B cell (primary cell): ENCODE results near the gene YRDC. TPM values are rescaled to one million over a fixed set of nuclear protein-coding genes. Genes with fewer than 3 reads are reported as not detected.

ENCODE experiments used
- ATAC-seq: fragments of 200-7000 bp; cut with Tn5 transposase; one replicate; pipeline ENCODE4 v1.10.0; 2021; ENCODE audit warnings: low read depth, mild to moderate bottlenecking, moderate number of reproducible peaks, moderate library complexity
- CTCF ChIA-PET: fragments of 350-600 bp; sonication (Branson Sonifier 250); formaldehyde crosslinking; loops from one replicate; lab custom pipeline; 2021; ENCODE audit warnings: antibody characterized with exemption, inconsistent platforms; lab: Charles Lee
- POLR2A ChIA-PET: fragments of 350-600 bp; sonication (Branson Sonifier 250); formaldehyde crosslinking; loops from one replicate; lab custom pipeline; 2021; ENCODE audit warnings: antibody characterized with exemption; lab: Charles Lee
- DNase-seq: peaks from one replicate; pipeline ENCODE4 v3.0.0; 2013
- H2AFZ ChIP-seq: 2 replicates; pipeline ENCODE4 v1.6.1; 2012; ENCODE audit warnings: mild to moderate bottlenecking, low read depth, low read length; ENCODE audit not compliant: insufficient read depth, poor library complexity, severe bottlenecking
- H3K27ac ChIP-seq, 2 donors: 1 replicate in 1 of 2; 2 replicates in 1 of 2; pipeline ENCODE4 v1.5.1; 2012 to 2013; ENCODE audit warnings: low read length in 2 of 2, mild to moderate bottlenecking in 2 of 2, moderate library complexity in 1 of 2
- H3K27me3 ChIP-seq, 4 experiments: fragments of 200-600 bp in 1 of 4; sonication (generic) in 1 of 4; replicated peaks in 1 of 4; 1 replicate in 2 of 4; 2 replicates in 2 of 4; pipeline versions ENCODE4 v1.6.1 to v1.7.0; 2013 to 2016; ENCODE audit warnings: low read length in 3 of 4, mild to moderate bottlenecking in 2 of 4, mixed read lengths in 1 of 4, moderate library complexity in 1 of 4; ENCODE audit not compliant: insufficient read depth in 4 of 4, control insufficient read depth in 3 of 4; ENCODE audit errors: control extremely low read depth in 1 of 4
- H3K36me3 ChIP-seq, 2 experiments: replicated peaks in 1 of 2; 1 replicate in 1 of 2; 2 replicates in 1 of 2; pipeline versions ENCODE4 v1.6.1 to v1.7.1; 2013; ENCODE audit warnings: low read length in 1 of 2; ENCODE audit not compliant: insufficient read depth in 2 of 2, control insufficient read depth in 1 of 2; ENCODE audit errors: control extremely low read depth in 1 of 2, extremely low read depth in 1 of 2
- H3K4me1 ChIP-seq, 2 donors: fragments of 200-600 bp in 1 of 2; sonication (generic) in 1 of 2; 1 replicate in 1 of 2; 2 replicates in 1 of 2; pipeline versions ENCODE4 v1.5.1 to v1.6.1; 2013 to 2017; ENCODE audit warnings: low read length in 2 of 2; ENCODE audit not compliant: control insufficient read depth in 2 of 2, insufficient read depth in 2 of 2
- H3K4me2 ChIP-seq: replicated peaks from 2 replicates; pipeline ENCODE3; 2012; ENCODE audit warnings: mild to moderate bottlenecking, low read depth, low read length; ENCODE audit not compliant: poor library complexity, severe bottlenecking
- H3K4me3 ChIP-seq, 5 experiments: fragments of 200-600 bp in 1 of 5; sonication (generic) in 1 of 5; 1 replicate in 3 of 5; 2 replicates in 2 of 5; pipeline versions ENCODE4 v1.5.1 to v1.7.0; 2011 to 2016; ENCODE audit warnings: low read length in 4 of 5, mild to moderate bottlenecking in 4 of 5, low read depth in 2 of 5, control low read depth in 1 of 5, moderate library complexity in 1 of 5; ENCODE audit not compliant: insufficient read depth in 1 of 5; ENCODE audit errors: control extremely low read depth in 1 of 5, extremely low read depth in 1 of 5
- H3K79me2 ChIP-seq: fragments of 200-600 bp; sonication (generic); one replicate; pipeline ENCODE4 v1.6.0; 2016; ENCODE audit warnings: low read length; ENCODE audit not compliant: control insufficient read depth, insufficient read depth
- H3K9ac ChIP-seq: fragments of 200-600 bp; sonication (generic); 2 replicates; pipeline ENCODE4 v1.6.1; 2017; ENCODE audit warnings: mild to moderate bottlenecking, low read length, moderate library complexity
- H3K9me3 ChIP-seq, 3 donors: one replicate each; pipeline versions ENCODE4 v1.6.1 to v1.7.1; 2013; ENCODE audit warnings: low read length in 2 of 3; ENCODE audit not compliant: control insufficient read depth in 2 of 3, insufficient read depth in 1 of 3; ENCODE audit errors: control extremely low read depth in 1 of 3
- H4K20me1 ChIP-seq: 2 replicates; pipeline ENCODE4 v1.6.0; 2012; ENCODE audit warnings: mild to moderate bottlenecking, low read length; ENCODE audit not compliant: insufficient read depth, control insufficient read depth, poor library complexity, severe bottlenecking
- H3K27ac Mint-ChIP-seq: one replicate; pipeline ENCODE4 v1.8.0; 2021; ENCODE audit warnings: mixed read lengths
- H3K27me3 Mint-ChIP-seq: one replicate; pipeline ENCODE4 v1.8.0; 2021; ENCODE audit warnings: mixed read lengths
- H3K4me1 Mint-ChIP-seq: one replicate; pipeline ENCODE4 v1.8.0; 2021; ENCODE audit warnings: mixed read lengths
- H3K4me3 Mint-ChIP-seq: one replicate; pipeline ENCODE4 v1.8.0; 2021; ENCODE audit warnings: mixed read lengths
- H3K9me3 Mint-ChIP-seq: one replicate; pipeline ENCODE4 v1.8.0; 2022; ENCODE audit warnings: mixed read lengths; ENCODE audit not compliant: insufficient read depth
- EZH2 ChIP-seq: IDR thresholded peaks from 2 replicates; pipeline ENCODE4 v1.6.1; 2012; ENCODE audit warnings: borderline replicate concordance, low read depth, mild to moderate bottlenecking, moderate library complexity, low read length; ENCODE audit not compliant: insufficient read depth, poor library complexity, severe bottlenecking
- WGBS: methylation state at CpG from one replicate; pipeline ENCODE4 v1.1.5; 2013; ENCODE audit warnings: missing lambda C conversion rate; ENCODE audit not compliant: insufficient coverage; 5-methylcytosine and 5-hydroxymethylcytosine counted together
- intact Hi-C: fragments of 100-400 bp; cut with micrococcal nuclease; formaldehyde crosslinking; loops from one replicate; pipeline ENCODE4 v1.10.0; 2022
- polyA plus RNA-seq: library from polyadenylated mRNA; depleted of rRNA; stranded (reverse); fragments of >200 nt; gene quantifications from 2 replicates; pipeline ENCODE4 v1.2.3, GENCODE V29; 2012
- total RNA-seq, 2 donors: library from RNA; stranded (reverse); fragments of 120-200 nt in 1 of 2; gene quantifications; 1 replicate in 1 of 2; 2 replicates in 1 of 2; pipeline versions ENCODE4 v1.2.3 to v1.2.4, GENCODE V29; 2013 to 2022
- TF ChIP-seq, protein P1 (sequence below): fragments of 200-600 bp; IDR thresholded peaks from one replicate; pipeline ENCODE4 v1.8.0; 2022; ENCODE audit warnings: antibody characterized with exemption, mild to moderate bottlenecking

Gene YRDC
- total and polyA plus RNA-seq, 2 donors (not counting 1 experiment from before 2014, with no cell fraction given), result 12.5 to 16.7 TPM

- POLR2A ChIA-PET, result no interaction called here
- H3K4me1 ChIP-seq, result peaks cover 0 to 10% of the 10 kb centered on the region in 2 donors
- H3K27me3 Mint-ChIP-seq, result no peaks in the 10 kb centered on the region
- H4K20me1 ChIP-seq, result no peaks in the 10 kb centered on the region
- no peaks in the 10 kb centered on the region for H3K27me3 ChIP-seq
- DNase-seq (no peak), ATAC-seq (no peak)
- no peak overlapping the region for H3K9ac ChIP-seq
- H3K27ac ChIP-seq, result no peak overlapping the region
- H3K4me3 ChIP-seq, result no peak overlapping the region
- H3K4me2 ChIP-seq, result no peak overlapping the region
- H3K4me3 Mint-ChIP-seq, result no peak overlapping the region
- H3K4me1 Mint-ChIP-seq, result peaks cover 11% of the 10 kb centered on the region
- no peaks in the 10 kb centered on the region for H3K9me3 Mint-ChIP-seq
- no peak for TF ChIP-seq EZH2
- TF ChIP-seq, protein P1, sequence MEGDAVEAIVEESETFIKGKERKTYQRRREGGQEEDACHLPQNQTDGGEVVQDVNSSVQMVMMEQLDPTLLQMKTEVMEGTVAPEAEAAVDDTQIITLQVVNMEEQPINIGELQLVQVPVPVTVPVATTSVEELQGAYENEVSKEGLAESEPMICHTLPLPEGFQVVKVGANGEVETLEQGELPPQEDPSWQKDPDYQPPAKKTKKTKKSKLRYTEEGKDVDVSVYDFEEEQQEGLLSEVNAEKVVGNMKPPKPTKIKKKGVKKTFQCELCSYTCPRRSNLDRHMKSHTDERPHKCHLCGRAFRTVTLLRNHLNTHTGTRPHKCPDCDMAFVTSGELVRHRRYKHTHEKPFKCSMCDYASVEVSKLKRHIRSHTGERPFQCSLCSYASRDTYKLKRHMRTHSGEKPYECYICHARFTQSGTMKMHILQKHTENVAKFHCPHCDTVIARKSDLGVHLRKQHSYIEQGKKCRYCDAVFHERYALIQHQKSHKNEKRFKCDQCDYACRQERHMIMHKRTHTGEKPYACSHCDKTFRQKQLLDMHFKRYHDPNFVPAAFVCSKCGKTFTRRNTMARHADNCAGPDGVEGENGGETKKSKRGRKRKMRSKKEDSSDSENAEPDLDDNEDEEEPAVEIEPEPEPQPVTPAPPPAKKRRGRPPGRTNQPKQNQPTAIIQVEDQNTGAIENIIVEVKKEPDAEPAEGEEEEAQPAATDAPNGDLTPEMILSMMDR, result no peak
- peaks cover 18% of the 10 kb centered on the region for H3K79me2 ChIP-seq
- H3K36me3 ChIP-seq, result peaks cover 0 to 38% of the 10 kb centered on the region in 2 experiments
- CTCF ChIA-PET, result interaction anchor here (0.9 kb wide), 1 partner anchor 46 kb away, joined by 3 read pairs; no protein-coding TSS in a partner anchor
- no peak overlapping the region for H3K27ac Mint-ChIP-seq
- 98% methylated on average over 7 of the region's 7 CpGs for WGBS
- H2AFZ ChIP-seq, result no peak overlapping the region
- intact Hi-C loops, result no loop called here
- H3K9me3 ChIP-seq, result no peaks in the 10 kb centered on the region
Observed at GRCh38 chr1:37814252-37814651, 6.2 kb upstream of the YRDC start.

DNA sequence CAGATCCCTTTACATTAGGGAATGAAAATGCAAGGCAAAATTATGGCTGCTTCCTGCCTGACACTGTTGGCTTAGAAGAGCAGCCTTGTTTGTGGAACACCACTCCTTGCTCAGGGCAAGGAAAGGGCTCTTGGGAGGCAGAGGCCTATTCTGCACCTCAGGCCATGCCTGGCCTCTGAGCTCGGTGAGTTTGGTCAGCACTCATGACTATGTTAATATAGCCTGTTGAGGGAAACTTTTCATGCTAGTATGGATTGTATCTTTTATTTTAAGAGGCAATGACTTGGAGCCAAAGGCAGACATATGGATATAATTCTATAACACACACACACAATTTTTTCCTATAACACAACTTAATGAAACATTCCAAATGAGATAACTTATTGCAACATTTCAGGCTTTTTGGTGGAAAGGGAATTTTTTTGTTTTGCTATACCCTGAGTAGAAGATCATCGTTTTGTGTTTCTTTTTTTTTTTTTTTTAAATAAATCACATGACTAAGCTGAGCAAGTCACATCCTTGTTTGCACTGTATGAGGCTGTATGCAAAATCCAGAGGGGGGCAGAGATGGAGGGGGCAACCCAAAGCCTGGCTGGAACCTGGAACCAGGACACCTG is 5.6 kb upstream of the YRDC start:
- H3K4me1 ChIP-seq, result peaks cover 6 to 14% of the 10 kb centered on the region in 2 donors
- POLR2A ChIA-PET, result no interaction called here
- Mint-ChIP-seq H3K4me3 (no peak overlapping the region), H3K27ac (no peak overlapping the region), H3K27me3 (no peaks in the 10 kb centered on the region), H3K9me3 (no peaks in the 10 kb centered on the region), H3K4me1 (peaks cover 17% of the 10 kb centered on the region)
- no peak overlapping the region for H2AFZ ChIP-seq
- intact Hi-C loops, result no loop called here
- peaks cover 0 to 38% of the 10 kb centered on the region in 2 experiments for H3K36me3 ChIP-seq
- no peak for ATAC-seq
- CTCF ChIA-PET, result interaction anchor here (0.9 kb wide), 1 partner anchor 46 kb away, joined by 3 read pairs; no protein-coding TSS in a partner anchor
- H4K20me1 ChIP-seq, result no peaks in the 10 kb centered on the region
- H3K27me3 ChIP-seq, result no peaks in the 10 kb centered on the region
- H3K9ac ChIP-seq, result no peak overlapping the region
- WGBS, result no CpG with 5 or more reads among the region's 2 CpGs
- TF ChIP-seq, protein P1, result no peak
- TF ChIP-seq EZH2, result no peak
- no peak overlapping the region for H3K4me3 ChIP-seq
- H3K27ac ChIP-seq, result no peak overlapping the region
- H3K4me2 ChIP-seq, result no peak overlapping the region
- no peak for DNase-seq
- H3K79me2 ChIP-seq, result peaks cover 21% of the 10 kb centered on the region
- no peaks in the 10 kb centered on the region for H3K9me3 ChIP-seq
